AG04450 (cell line): ENCODE measurements around the gene PSMA7. TPM values are rescaled to one million over a fixed set of nuclear protein-coding genes. Genes with fewer than 3 reads are reported as not detected.

Source experiments
- CTCF ChIA-PET: fragments of 300-600, 350-600 bp; formaldehyde crosslinking; extraction: SDS; loops from one replicate; lab custom pipeline; 2022; ENCODE audit warnings: antibody characterized with exemption, inconsistent platforms; lab: Charles Lee
- POLR2A ChIA-PET: fragments of 350-600 bp; formaldehyde crosslinking; extraction: SDS; loops from one replicate; lab custom pipeline; 2021; ENCODE audit warnings: antibody characterized with exemption, inconsistent platforms; lab: Yijun Ruan, JAX
- DNase-seq: peaks from one replicate; pipeline ENCODE4 v3.0.0-alpha.2; 2011; ENCODE audit warnings: low read depth, low spot score
- H3K27ac ChIP-seq: one replicate; pipeline ENCODE4 v1.5.1; 2012; ENCODE audit warnings: low read depth, low read length, control low read depth
- H3K27me3 ChIP-seq: one replicate; pipeline ENCODE4 v1.6.0; 2012; ENCODE audit warnings: low read length; ENCODE audit not compliant: control insufficient read depth, insufficient read depth
- H3K4me3 ChIP-seq: 2 replicates; pipeline ENCODE4 v1.5.1; 2011; ENCODE audit warnings: mild to moderate bottlenecking, low read depth, low read length, control low read depth
- H3K9me3 ChIP-seq: 2 replicates; pipeline ENCODE4 v1.5.1; 2012; ENCODE audit warnings: low read length; ENCODE audit not compliant: control insufficient read depth, insufficient read depth
- polyA plus RNA-seq: library from polyadenylated mRNA; depleted of rRNA; stranded (reverse); fragments of >200 nt; gene quantifications from 2 replicates; pipeline ENCODE4 v1.2.3, GENCODE V29; 2011
- TF ChIP-seq, protein P1 (sequence below): IDR thresholded peaks from 2 replicates; pipeline ENCODE4 v1.5.1; 2011; ENCODE audit warnings: low read depth, low read length, control low read depth, inconsistent platforms

PSMA7 gene
- polyA plus RNA-seq, 1 experiment: 368 TPM

DNA sequence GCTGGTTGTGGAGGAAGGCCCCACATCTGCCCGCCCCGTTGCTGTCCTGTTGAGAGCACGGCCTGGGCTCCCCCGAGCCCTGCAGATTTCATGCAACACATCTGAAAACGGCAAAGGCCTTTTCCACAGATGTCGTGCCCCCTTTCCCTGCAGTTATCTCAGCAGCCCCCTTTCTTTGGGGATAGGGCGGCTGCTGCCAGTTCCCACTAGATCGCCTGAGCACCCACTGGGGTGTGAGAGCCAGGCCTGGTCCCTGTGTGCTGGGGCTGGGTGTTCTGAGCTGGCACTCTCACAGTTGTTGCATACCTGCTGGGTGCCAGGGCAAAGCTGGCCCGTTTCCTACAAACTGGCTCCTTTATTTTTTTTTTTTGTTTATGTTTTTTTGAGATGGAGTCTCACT is 27.3 kb upstream of the PSMA7 start:
- Histone ChIP-seq H3K9me3 (no peaks in the 10 kb centered on the region; the same call in 1 of the 2 replicates), H3K27me3 (no peaks in the 10 kb centered on the region), H3K4me3 (no peak overlapping the region), H3K27ac (no peak overlapping the region)
- TF ChIP-seq, protein P1, sequence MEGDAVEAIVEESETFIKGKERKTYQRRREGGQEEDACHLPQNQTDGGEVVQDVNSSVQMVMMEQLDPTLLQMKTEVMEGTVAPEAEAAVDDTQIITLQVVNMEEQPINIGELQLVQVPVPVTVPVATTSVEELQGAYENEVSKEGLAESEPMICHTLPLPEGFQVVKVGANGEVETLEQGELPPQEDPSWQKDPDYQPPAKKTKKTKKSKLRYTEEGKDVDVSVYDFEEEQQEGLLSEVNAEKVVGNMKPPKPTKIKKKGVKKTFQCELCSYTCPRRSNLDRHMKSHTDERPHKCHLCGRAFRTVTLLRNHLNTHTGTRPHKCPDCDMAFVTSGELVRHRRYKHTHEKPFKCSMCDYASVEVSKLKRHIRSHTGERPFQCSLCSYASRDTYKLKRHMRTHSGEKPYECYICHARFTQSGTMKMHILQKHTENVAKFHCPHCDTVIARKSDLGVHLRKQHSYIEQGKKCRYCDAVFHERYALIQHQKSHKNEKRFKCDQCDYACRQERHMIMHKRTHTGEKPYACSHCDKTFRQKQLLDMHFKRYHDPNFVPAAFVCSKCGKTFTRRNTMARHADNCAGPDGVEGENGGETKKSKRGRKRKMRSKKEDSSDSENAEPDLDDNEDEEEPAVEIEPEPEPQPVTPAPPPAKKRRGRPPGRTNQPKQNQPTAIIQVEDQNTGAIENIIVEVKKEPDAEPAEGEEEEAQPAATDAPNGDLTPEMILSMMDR: no peak
- ChIA-PET CTCF (no interaction called here), POLR2A (no interaction called here)
- DNase-seq: no peak

DNA sequence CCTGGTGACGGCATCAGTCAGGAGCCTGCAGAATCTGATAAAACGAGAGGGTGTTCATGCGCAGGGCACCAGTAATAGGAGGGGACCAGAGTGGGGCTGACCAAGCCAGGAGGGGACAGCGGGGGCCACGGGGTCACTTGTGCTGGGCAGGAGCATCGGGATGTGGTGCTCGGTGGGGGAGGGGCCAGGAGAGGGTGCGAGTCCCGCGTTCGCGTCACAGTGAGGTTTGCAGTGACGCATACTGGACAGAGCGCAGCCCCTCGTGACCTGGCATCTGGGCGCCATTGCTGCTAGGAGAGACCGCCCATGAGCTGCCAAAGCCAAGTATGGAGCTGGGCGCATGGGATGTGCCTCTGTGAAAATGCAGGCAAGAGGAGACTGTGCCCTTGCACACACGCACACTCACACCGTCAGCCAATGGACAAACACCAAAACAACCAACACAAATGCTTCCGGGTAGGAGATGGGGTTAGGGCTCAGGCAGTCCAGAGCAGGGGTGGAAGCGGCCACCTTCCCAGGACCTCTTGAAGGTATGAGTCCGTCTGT is 25.8 kb upstream of the PSMA7 start:
- Histone ChIP-seq H3K4me3 (no peak overlapping the region), H3K9me3 (no peaks in the 10 kb centered on the region; the same call in 1 of the 2 replicates), H3K27ac (no peak overlapping the region), H3K27me3 (no peaks in the 10 kb centered on the region)
- no peak for DNase-seq
- TF ChIP-seq, protein P1: no peak
- ChIA-PET CTCF (no interaction called here), POLR2A (no interaction called here)

DNA sequence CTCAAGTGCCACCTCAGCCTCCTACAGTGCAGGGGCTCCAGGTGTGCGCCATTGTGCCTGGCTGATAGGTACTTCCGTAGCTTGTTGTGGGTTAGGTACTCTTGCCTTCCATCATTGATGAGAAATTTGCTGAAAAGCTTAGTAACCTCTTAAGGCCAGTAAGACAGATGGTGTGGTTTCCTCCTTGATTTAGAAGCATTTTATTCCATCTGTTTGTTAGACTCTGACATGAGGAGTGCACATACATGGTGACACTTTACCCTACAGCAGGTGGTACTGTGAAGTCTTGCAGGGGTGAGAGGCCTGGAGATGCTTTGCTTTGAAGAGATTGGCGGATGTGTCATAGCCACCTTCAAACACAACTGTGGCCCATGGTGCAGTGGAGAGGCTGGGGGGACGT is 24.9 kb upstream of the PSMA7 start:
- POLR2A ChIA-PET: no interaction called here

DNA sequence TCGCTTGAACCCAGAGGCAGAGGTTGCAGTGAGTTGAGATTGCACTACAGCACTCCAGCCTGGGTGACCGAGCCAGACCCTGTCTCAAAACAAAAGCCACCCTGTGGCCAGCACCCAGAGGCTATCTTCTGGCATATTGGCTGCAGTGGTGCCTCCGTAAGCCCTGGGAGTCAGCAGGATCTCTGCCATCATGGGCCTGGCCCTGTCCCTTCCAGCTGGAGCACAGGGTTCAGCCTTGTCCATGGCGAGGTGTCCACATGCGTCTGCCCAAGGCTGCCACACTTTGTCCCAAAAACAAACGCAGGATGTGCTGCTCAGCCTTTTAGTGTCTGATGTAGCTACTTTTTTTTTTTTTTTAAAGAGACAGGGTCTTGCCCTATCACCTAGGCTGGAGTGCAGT is 24.3 kb upstream of the PSMA7 start:
- TF ChIP-seq, protein P1: no peak
- ChIA-PET CTCF (no interaction called here), POLR2A (no interaction called here)
- no peak overlapping the region for H3K4me3 ChIP-seq
- no peaks in the 10 kb centered on the region for H3K27me3 ChIP-seq
- H3K9me3 ChIP-seq: no peaks in the 10 kb centered on the region; the same call in 1 of the 2 replicates
- H3K27ac ChIP-seq: no peak overlapping the region
- no peak for DNase-seq

More for the DNA sequence above, 24.9 kb upstream of the PSMA7 start:
- CTCF ChIA-PET: no interaction called here
- Histone ChIP-seq H3K27ac (no peak overlapping the region), H3K4me3 (no peak overlapping the region), H3K9me3 (no peaks in the 10 kb centered on the region; the same call in 1 of the 2 replicates), H3K27me3 (no peaks in the 10 kb centered on the region)
- TF ChIP-seq, protein P1: no peak
- DNase-seq: no peak

DNA sequence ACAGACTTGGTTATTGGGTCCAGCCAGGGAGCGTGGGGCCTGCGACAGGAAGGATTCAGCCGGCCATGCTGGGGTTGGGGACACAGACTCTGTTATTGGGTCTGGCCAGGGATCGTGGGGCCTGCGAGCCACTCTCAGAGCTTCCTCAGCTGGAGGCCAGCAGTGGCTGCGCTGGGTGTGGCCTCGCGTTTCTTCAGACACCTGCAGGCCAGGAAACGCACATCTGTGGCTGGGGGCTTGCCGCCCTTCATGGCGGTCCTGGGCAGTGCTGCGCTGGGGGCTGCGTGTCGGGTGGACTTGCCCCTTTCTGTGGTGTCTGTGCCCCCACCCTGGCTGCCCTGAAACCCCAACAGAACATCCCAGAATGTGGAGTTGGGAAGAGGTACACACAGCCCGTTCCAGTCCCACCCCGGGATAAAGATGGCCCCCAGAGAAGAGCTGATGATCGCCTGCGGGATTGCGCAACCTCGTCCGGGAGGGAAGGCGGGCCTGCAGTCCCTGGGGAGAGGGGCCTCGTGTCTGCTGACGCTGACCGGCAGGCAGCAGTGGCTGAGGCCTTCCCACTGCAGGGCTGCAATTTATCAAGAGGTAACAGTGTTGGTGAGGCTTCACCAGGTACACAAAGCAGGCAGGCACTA is 22.7 kb upstream of the PSMA7 start:
- TF ChIP-seq, protein P1: no peak
- no peaks in the 10 kb centered on the region for H3K27me3 ChIP-seq
- no peak for DNase-seq
- no peak overlapping the region for H3K27ac ChIP-seq
- ChIA-PET POLR2A (no interaction called here), CTCF (no interaction called here)
- H3K9me3 ChIP-seq: peaks cover 7% of the 10 kb centered on the region; the same call in 1 of the 2 replicates
- no peak overlapping the region for H3K4me3 ChIP-seq
